Endothelial cell of umbilical vein (primary cell): ENCODE measurements around the gene WDR49.

Source experiments
- EZH2 ChIP-seq: IDR thresholded peaks from 2 replicates; pipeline ENCODE4 v1.6.1; 2012; ENCODE audit warnings: borderline replicate concordance, low read depth, mild to moderate bottlenecking, moderate library complexity, low read length, inconsistent platforms; ENCODE audit not compliant: severe bottlenecking
- MYC ChIP-seq: IDR thresholded peaks from one replicate; pipeline ENCODE4 v1.6.1; 2011; ENCODE audit warnings: mild to moderate bottlenecking, low read depth, low read length
- POLR2A ChIP-seq: IDR thresholded peaks from 2 replicates; pipeline ENCODE4 v1.6.1; 2012; ENCODE audit warnings: low read depth, mild to moderate bottlenecking, control low read depth, low read length
- POLR2AphosphoS5 ChIP-seq: IDR thresholded peaks from 2 replicates; pipeline ENCODE4 v1.6.1; 2012; ENCODE audit warnings: low read depth, mild to moderate bottlenecking, control low read depth, low read length, moderate library complexity; ENCODE audit not compliant: insufficient read depth
- TF ChIP-seq, protein P1 (sequence below), 2 donors: IDR thresholded peaks; 1 replicate in 1 of 2; 2 replicates in 1 of 2; pipeline ENCODE4 v1.5.1; 2011; ENCODE audit warnings: low read length in 2 of 2, mild to moderate bottlenecking in 2 of 2, moderate library complexity in 2 of 2, control low read depth in 1 of 2, inconsistent platforms in 1 of 2, low read depth in 1 of 2; ENCODE audit not compliant: insufficient read depth in 1 of 2; ENCODE audit errors: extremely low read depth in 1 of 2
- TF ChIP-seq, protein P2 (sequence below): IDR thresholded peaks from 2 replicates; pipeline ENCODE4 v1.6.1; 2011; ENCODE audit not compliant: insufficient read depth, insufficient read length

DNA sequence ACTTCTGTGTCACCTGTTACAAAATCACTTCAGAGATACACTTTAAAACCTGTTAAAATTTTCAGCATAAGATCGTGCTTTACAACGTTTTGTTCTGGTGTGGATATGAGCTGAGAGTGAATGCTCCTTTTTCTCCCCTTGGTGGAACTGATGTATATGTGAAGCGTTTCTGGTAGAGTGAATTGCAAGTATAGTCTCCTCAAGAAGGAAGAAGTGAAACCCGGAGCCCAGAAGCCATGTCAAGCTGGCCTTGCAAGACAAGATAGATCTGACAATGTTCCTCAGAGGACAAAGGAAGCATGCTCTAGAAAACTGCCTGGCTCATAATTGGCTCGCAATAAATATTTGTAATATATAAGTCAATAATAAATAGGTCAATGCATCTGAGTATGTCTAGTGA, 203.5 kb downstream of the WDR49 start:
- TF ChIP-seq, protein P1, sequence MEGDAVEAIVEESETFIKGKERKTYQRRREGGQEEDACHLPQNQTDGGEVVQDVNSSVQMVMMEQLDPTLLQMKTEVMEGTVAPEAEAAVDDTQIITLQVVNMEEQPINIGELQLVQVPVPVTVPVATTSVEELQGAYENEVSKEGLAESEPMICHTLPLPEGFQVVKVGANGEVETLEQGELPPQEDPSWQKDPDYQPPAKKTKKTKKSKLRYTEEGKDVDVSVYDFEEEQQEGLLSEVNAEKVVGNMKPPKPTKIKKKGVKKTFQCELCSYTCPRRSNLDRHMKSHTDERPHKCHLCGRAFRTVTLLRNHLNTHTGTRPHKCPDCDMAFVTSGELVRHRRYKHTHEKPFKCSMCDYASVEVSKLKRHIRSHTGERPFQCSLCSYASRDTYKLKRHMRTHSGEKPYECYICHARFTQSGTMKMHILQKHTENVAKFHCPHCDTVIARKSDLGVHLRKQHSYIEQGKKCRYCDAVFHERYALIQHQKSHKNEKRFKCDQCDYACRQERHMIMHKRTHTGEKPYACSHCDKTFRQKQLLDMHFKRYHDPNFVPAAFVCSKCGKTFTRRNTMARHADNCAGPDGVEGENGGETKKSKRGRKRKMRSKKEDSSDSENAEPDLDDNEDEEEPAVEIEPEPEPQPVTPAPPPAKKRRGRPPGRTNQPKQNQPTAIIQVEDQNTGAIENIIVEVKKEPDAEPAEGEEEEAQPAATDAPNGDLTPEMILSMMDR (IDR thresholded peaks at IDR 0.05; ENCODE audit: extremely low read depth in 1 of 2, insufficient read depth in 1 of 2, low read depth in 1 of 2, low read length in 2 of 2) = no peak
- no peak for TF ChIP-seq POLR2AphosphoS5
- TF ChIP-seq POLR2A = no peak
- TF ChIP-seq EZH2 = no peak
- TF ChIP-seq, protein P2, sequence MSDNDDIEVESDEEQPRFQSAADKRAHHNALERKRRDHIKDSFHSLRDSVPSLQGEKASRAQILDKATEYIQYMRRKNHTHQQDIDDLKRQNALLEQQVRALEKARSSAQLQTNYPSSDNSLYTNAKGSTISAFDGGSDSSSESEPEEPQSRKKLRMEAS = no peak
- TF ChIP-seq MYC = no peak
